A549 (cell line): Measurements from ENCODE around the gene CDCA3. TPM values are rescaled to one million over a fixed set of nuclear protein-coding genes. Genes with fewer than 3 reads are reported as not detected.

ENCODE experiments used
- ATAC-seq, 2 experiments: fragments of 200-7000 bp in 1 of 2; fragments of >200 bp in 1 of 2; cut with Nextera tagmentation in 1 of 2; cut with Tn5 transposase in 1 of 2; 3 replicates each; pipeline versions ENCODE4 v1.8.0 to v1.9.1; 2018 to 2020; ENCODE audit warnings: mild to moderate bottlenecking in 1 of 2, moderate library complexity in 1 of 2
- CTCF ChIA-PET: fragments of 300-600 bp; sonication (Branson Sonifier 250); formaldehyde crosslinking; extraction: SDS; loops from one replicate; lab custom pipeline; 2021; ENCODE audit warnings: antibody characterized with exemption, inconsistent platforms; lab: Yijun Ruan, JAX
- POLR2A ChIA-PET: fragments of 350-600 bp; formaldehyde crosslinking; extraction: SDS; loops from one replicate; lab custom pipeline; 2021; ENCODE audit warnings: antibody characterized with exemption, inconsistent platforms; lab: Yijun Ruan, JAX
- DNase-seq, 2 experiments: peaks; one replicate each; pipeline versions ENCODE4 v3.0.0 to v3.0.0-alpha.2; 2011 to 2016; ENCODE audit warnings: low read depth in 1 of 2, low spot score in 1 of 2
- FAIRE-seq: peaks from 2 replicates; lab custom pipeline; 2011; peaks lifted over from hg19 to GRCh38; lab: Jason Lieb, UNC
- H3K27ac ChIP-seq, 2 experiments: fragments of >200 bp; sonication (Bioruptor Twin); formaldehyde crosslinking; 3 replicates each; pipeline ENCODE4 v1.5.1; 2016 to 2017
- H3K4me1 ChIP-seq: fragments of >200 bp; sonication (Bioruptor Twin); formaldehyde crosslinking; 3 replicates; pipeline ENCODE4 v1.6.1; 2016
- H3K4me2 ChIP-seq: fragments of >200 bp; sonication (Bioruptor Twin); formaldehyde crosslinking; 3 replicates; pipeline ENCODE4 v1.6.1; 2016
- H3K4me3 ChIP-seq: fragments of >200 bp; sonication (Bioruptor Twin); formaldehyde crosslinking; 3 replicates; pipeline ENCODE4 v1.5.1; 2016
- H3K9me3 ChIP-seq: fragments of >200 bp; sonication (Bioruptor Twin); formaldehyde crosslinking; 3 replicates; pipeline ENCODE4 v1.6.1; 2016
- ATOH8 ChIP-seq: fragments of 250-450 bp; sonication (Bioruptor Pico); IDR thresholded peaks from 2 replicates; pipeline ENCODE4 v1.5.0; 2020; ENCODE audit warnings: low read depth, mild to moderate bottlenecking, moderate library complexity
- BCL3 ChIP-seq: fragments of >200 bp; sonication (Bioruptor Twin); formaldehyde crosslinking; IDR thresholded peaks from 3 replicates; pipeline ENCODE4 v1.6.1; 2016
- CBX2 ChIP-seq: fragments of 200-600 bp; sonication (generic); IDR thresholded peaks from 2 replicates; pipeline ENCODE4 v1.6.1; 2016; ENCODE audit warnings: low read depth, mild to moderate bottlenecking, borderline replicate concordance
- E2F6 ChIP-seq: IDR thresholded peaks from 2 replicates; pipeline ENCODE4 v1.6.1; 2012; ENCODE audit warnings: low read depth, borderline replicate concordance
- FOSL2 ChIP-seq, 2 experiments: fragments of 450-650 bp in 1 of 2; fragments of >200 bp in 1 of 2; sonication (Bioruptor Twin) in 1 of 2; formaldehyde crosslinking; IDR thresholded peaks; 2 replicates each; pipeline versions ENCODE4 v1.5.0 to v1.6.1; 2016 to 2020; ENCODE audit warnings: mild to moderate bottlenecking in 1 of 2, moderate library complexity in 1 of 2
- HDAC2 ChIP-seq: fragments of 200-600 bp; sonication (generic); IDR thresholded peaks from 2 replicates; pipeline ENCODE4 v1.6.1; 2016
- HEYL ChIP-seq: fragments of 250-450 bp; sonication (Bioruptor Pico); IDR thresholded peaks from 2 replicates; pipeline ENCODE4 v1.8.0; 2021; ENCODE audit warnings: mild to moderate bottlenecking, moderate library complexity
- JUNB ChIP-seq: fragments of >200 bp; sonication (Bioruptor Twin); formaldehyde crosslinking; IDR thresholded peaks from 2 replicates; pipeline ENCODE4 v1.6.1; 2016
- PBX3 ChIP-seq: IDR thresholded peaks from 2 replicates; pipeline ENCODE4 v1.6.1; 2012
- POLR2A ChIP-seq: IDR thresholded peaks from 2 replicates; pipeline ENCODE4 v1.6.1; 2012; ENCODE audit warnings: mild to moderate bottlenecking, low read length
- RAD21 ChIP-seq, 2 experiments: fragments of >200 bp in 1 of 2; sonication (Bioruptor Twin) in 1 of 2; formaldehyde crosslinking in 1 of 2; IDR thresholded peaks in 1 of 2; conservative IDR thresholded peaks in 1 of 2; 2 replicates in 1 of 2; 3 replicates in 1 of 2; pipeline ENCODE4 v1.6.1; 2012 to 2018; ENCODE audit warnings: inconsistent platforms in 1 of 2
- RARB ChIP-seq: fragments of 250-450 bp; sonication (Bioruptor Pico); IDR thresholded peaks from 2 replicates; pipeline ENCODE4 v1.8.0; 2021; ENCODE audit warnings: mild to moderate bottlenecking, moderate library complexity
- REST ChIP-seq: fragments of 200-600 bp; sonication (generic); IDR thresholded peaks from 2 replicates; pipeline ENCODE4 v1.6.1; 2016; ENCODE audit warnings: antibody characterized with exemption, mild to moderate bottlenecking, moderate library complexity
- RFX5 ChIP-seq: fragments of 450-650 bp; IDR thresholded peaks from 2 replicates; pipeline ENCODE4 v1.7.1; 2014; ENCODE audit warnings: antibody characterized with exemption, mild to moderate bottlenecking, moderate library complexity
- SREBF2 ChIP-seq: fragments of 450-650 bp; IDR thresholded peaks from 2 replicates; pipeline ENCODE4 v1.6.1; 2014; ENCODE audit warnings: mild to moderate bottlenecking, moderate library complexity
- TFCP2L1 ChIP-seq: fragments of 250-450 bp; sonication (Bioruptor Pico); IDR thresholded peaks from 2 replicates; pipeline ENCODE4 v1.5.0; 2021; ENCODE audit warnings: mild to moderate bottlenecking
- ZSCAN20 ChIP-seq: fragments of 250-450 bp; sonication (Bioruptor Pico); IDR thresholded peaks from 2 replicates; pipeline ENCODE4 v1.8.0; 2022; ENCODE audit warnings: mild to moderate bottlenecking, moderate library complexity
- WGBS: methylation state at CpG from one replicate; pipeline ENCODE4 v1.1.6; 2017; ENCODE audit errors: missing lambda C conversion rate; 5-methylcytosine and 5-hydroxymethylcytosine counted together
- polyA plus RNA-seq, 4 experiments: library from polyadenylated mRNA; depleted of rRNA in 3 of 4; stranded (reverse); fragments of >200 nt; fragmentation: RNase III in 1 of 4; extraction: RNeasy Plus Mini Kit Qiagen cat#74134 plus additional on column Dnase treatment in 1 of 4; gene quantifications; 2 replicates in 3 of 4; 3 replicates in 1 of 4; pipeline ENCODE4 v1.2.3, GENCODE V29; 2011 to 2017

CDCA3 gene
- polyA plus RNA-seq, 2 of the 4 experiments (the other 2 are of a cell fraction): 57.5 to 80.2 TPM

GRCh38 chr12:6817098-6817497 lies 34.0 kb downstream of the CDCA3 start:
- CTCF ChIA-PET: interaction anchor here (0.8 to 10.9 kb wide), 6 partner anchors 8 to 50 kb away, joined by 3 to 129 read pairs (median 4); partner anchors contain the start of genes GPR162 and P3H3
- no peak overlapping the region for H3K4me3 ChIP-seq
- FAIRE-seq: no peak
- DNase-seq: no peak
- H3K4me2 ChIP-seq: no peak overlapping the region
- ATAC-seq: no peak
- TF ChIP-seq TFCP2L1 (CRISPR knock-in tag) (no peak), HEYL (no peak), E2F6 (no peak), PBX3 (no peak), JUNB (no peak), RAD21 (conservative IDR thresholded peaks at IDR 0.05 in 1 of 2, IDR thresholded peaks at IDR 0.05 in 1 of 2) (no peak), POLR2A (no peak), RARB (CRISPR knock-in tag) (no peak), ATOH8 (CRISPR knock-in tag) (no peak), RFX5 (no peak), HDAC2 (no peak), SREBF2 (no peak), ZSCAN20 (CRISPR knock-in tag) (no peak), BCL3 (no peak), FOSL2 (IDR thresholded peaks at IDR 0.05) (no peak), FOSL2 (CRISPR knock-in tag; IDR thresholded peaks at IDR 0.05) (no peak), REST (no peak)
- TF ChIP-seq, all 56 proteins: peak for 0
- H3K4me1 ChIP-seq: peaks cover 9% of the 10 kb centered on the region
- 81% methylated on average over 8 of the region's 8 CpGs for WGBS
- H3K27ac ChIP-seq: no peak overlapping the region
- POLR2A ChIA-PET: no interaction called here
- H3K9me3 ChIP-seq: no peaks in the 10 kb centered on the region

GRCh38 chr12:6816598-6816997 lies 34.5 kb downstream of the CDCA3 start:
- DNase-seq: no peak
- no peak overlapping the region for H3K4me2 ChIP-seq
- no peak overlapping the region for H3K27ac ChIP-seq
- H3K4me1 ChIP-seq: peaks cover 5% of the 10 kb centered on the region
- H3K9me3 ChIP-seq: no peaks in the 10 kb centered on the region
- CTCF ChIA-PET: interaction anchor here (0.8 to 10.9 kb wide), 6 partner anchors 8 to 50 kb away, joined by 3 to 129 read pairs (median 4); partner anchors contain the start of genes GPR162 and P3H3
- no peak for ATAC-seq
- WGBS: 77% methylated on average over 3 of the region's 3 CpGs
- no peak for FAIRE-seq
- no peak overlapping the region for H3K4me3 ChIP-seq
- POLR2A ChIA-PET: no interaction called here
- no peak for TF ChIP-seq CBX2
- TF ChIP-seq, all 56 proteins: peak for 0
